H1 (cell line): ENCODE measurements around the gene NUBPL. TPM values are rescaled to one million over a fixed set of nuclear protein-coding genes. Genes with fewer than 3 reads are reported as not detected.

Experiments
- CTCF ChIA-PET: fragments of 300-600 bp; sonication (Branson Sonifier 250); formaldehyde crosslinking; loops from one replicate; lab custom pipeline; 2021; ENCODE audit not compliant: partially characterized antibody; lab: Charles Lee
- POLR2A ChIA-PET: fragments of 300-600 bp; sonication (Branson Sonifier 250); formaldehyde crosslinking; loops from one replicate; lab custom pipeline; 2021; ENCODE audit warnings: inconsistent platforms; ENCODE audit not compliant: partially characterized antibody; lab: Charles Lee
- DNase-seq, 2 experiments: peaks; one replicate each; pipeline versions ENCODE4 v3.0.0 to v3.0.0-alpha.2; 2010 to 2022; ENCODE audit warnings: low spot score in 2 of 2, low read depth in 1 of 2, mixed read lengths in 1 of 2
- FAIRE-seq: peaks from 2 replicates; lab custom pipeline; 2011; peaks lifted over from hg19 to GRCh38; lab: Jason Lieb, UNC
- H2AFZ ChIP-seq: 2 replicates; pipeline ENCODE4 v1.8.1; 2012; ENCODE audit warnings: low read length, inconsistent platforms
- H2AK5ac ChIP-seq: 2 replicates; pipeline ENCODE4 v1.6.1; 2013; ENCODE audit warnings: low read depth, low read length
- H2BK120ac ChIP-seq: replicated peaks from 2 replicates; pipeline ENCODE3; 2013; ENCODE audit warnings: low read depth, low read length, inconsistent platforms
- H2BK12ac ChIP-seq: 2 replicates; pipeline ENCODE4 v1.6.1; 2013; ENCODE audit warnings: low read depth, low read length
- H2BK15ac ChIP-seq: 2 replicates; pipeline ENCODE4 v1.6.1; 2013; ENCODE audit warnings: low read length
- H2BK20ac ChIP-seq: 2 replicates; pipeline ENCODE4 v1.6.1; 2013; ENCODE audit warnings: low read length
- H2BK5ac ChIP-seq: 2 replicates; pipeline ENCODE4 v1.6.1; 2013; ENCODE audit warnings: low read depth, low read length
- H3K14ac ChIP-seq: 2 replicates; pipeline ENCODE4 v1.6.1; 2013; ENCODE audit warnings: inconsistent platforms; ENCODE audit not compliant: insufficient read length
- H3K18ac ChIP-seq: 2 replicates; pipeline ENCODE4 v1.6.1; 2013; ENCODE audit warnings: low read length; ENCODE audit errors: extremely low read depth
- H3K23ac ChIP-seq: 2 replicates; pipeline ENCODE4 v1.6.1; 2013; ENCODE audit warnings: inconsistent platforms; ENCODE audit not compliant: insufficient read length
- H3K23me2 ChIP-seq: 2 replicates; pipeline ENCODE4 v1.6.1; 2013; ENCODE audit warnings: low read depth, low read length
- H3K27ac ChIP-seq: 2 replicates; pipeline ENCODE4 v1.6.1; 2011; ENCODE audit warnings: low read depth, low read length, inconsistent platforms
- H3K27me3 ChIP-seq, 4 experiments: replicated peaks in 1 of 4; 1 replicate in 1 of 4; 2 replicates in 3 of 4; pipeline versions ENCODE4 v1.6.1 to v1.8.1; 2011 to 2013; ENCODE audit warnings: low read length in 3 of 4, mild to moderate bottlenecking in 3 of 4, inconsistent platforms in 2 of 4, mixed read lengths in 2 of 4, moderate library complexity in 1 of 4; ENCODE audit not compliant: control insufficient read depth in 3 of 4, insufficient read depth in 3 of 4; ENCODE audit errors: extremely low read depth in 1 of 4
- H3K36me3 ChIP-seq, 4 experiments: 2 replicates each; pipeline versions ENCODE4 v1.6.1 to v1.8.1; 2011 to 2013; ENCODE audit warnings: mild to moderate bottlenecking in 4 of 4, low read length in 3 of 4, moderate library complexity in 2 of 4, control low read depth in 1 of 4, inconsistent platforms in 1 of 4; ENCODE audit not compliant: insufficient read depth in 4 of 4, control insufficient read depth in 2 of 4
- H3K4ac ChIP-seq: replicated peaks from 2 replicates; pipeline ENCODE3; 2013; ENCODE audit warnings: low read length, low read depth, mixed read lengths, inconsistent platforms; ENCODE audit not compliant: insufficient read length
- H3K4me1 ChIP-seq, 4 experiments: replicated peaks in 1 of 4; 1 replicate in 1 of 4; 2 replicates in 3 of 4; pipeline versions ENCODE4 v1.6.1 to v1.8.1; 2011 to 2013; ENCODE audit warnings: low read length in 3 of 4, inconsistent platforms in 2 of 4, mixed read lengths in 1 of 4; ENCODE audit not compliant: insufficient read depth in 4 of 4, control insufficient read depth in 3 of 4
- H3K4me2 ChIP-seq, 2 experiments: 2 replicates each; pipeline versions ENCODE4 v1.6.1 to v1.8.1; 2011 to 2013; ENCODE audit warnings: low read depth in 2 of 2, low read length in 2 of 2, control low read depth in 1 of 2, inconsistent platforms in 1 of 2, mild to moderate bottlenecking in 1 of 2; ENCODE audit not compliant: insufficient read depth in 1 of 2
- H3K4me3 ChIP-seq, 4 experiments: fragments of 200-600, 300-600 bp in 1 of 4; sonication (generic), shearing (Covaris generic), sonication (Bioruptor Twin) in 1 of 4; 2 replicates each; pipeline versions ENCODE4 v1.5.1 to v1.8.1; 2011 to 2016; ENCODE audit warnings: low read length in 4 of 4, low read depth in 3 of 4, control low read depth in 2 of 4, inconsistent platforms in 2 of 4, mild to moderate bottlenecking in 2 of 4, mixed read lengths in 1 of 4, moderate library complexity in 1 of 4; ENCODE audit not compliant: insufficient read depth in 2 of 4; ENCODE audit errors: extremely low read depth in 1 of 4
- H3K56ac ChIP-seq: replicated peaks from 2 replicates; pipeline ENCODE3; 2013; ENCODE audit warnings: low read depth, mild to moderate bottlenecking, mixed read lengths, low read length, inconsistent platforms; ENCODE audit not compliant: insufficient read length
- H3K79me1 ChIP-seq: 2 replicates; pipeline ENCODE4 v1.6.1; 2013; ENCODE audit warnings: low read depth, low read length, control low read depth
- H3K79me2 ChIP-seq, 2 experiments: 2 replicates each; pipeline versions ENCODE4 v1.6.1 to v1.8.1; 2012 to 2013; ENCODE audit warnings: low read length in 2 of 2, mild to moderate bottlenecking in 2 of 2, inconsistent platforms in 1 of 2; ENCODE audit not compliant: insufficient read depth in 2 of 2, control insufficient read depth in 1 of 2
- H3K9ac ChIP-seq, 4 experiments: replicated peaks in 1 of 4; 1 replicate in 1 of 4; 2 replicates in 3 of 4; pipeline versions ENCODE4 v1.6.1 to v1.8.1; 2011 to 2013; ENCODE audit warnings: low read depth in 3 of 4, low read length in 3 of 4, control low read depth in 2 of 4, mild to moderate bottlenecking in 2 of 4, moderate library complexity in 2 of 4, inconsistent platforms in 1 of 4; ENCODE audit errors: extremely low read depth in 1 of 4
- H3K9me3 ChIP-seq, 2 experiments: 2 replicates each; pipeline versions ENCODE4 v1.6.1 to v1.8.1; 2012 to 2013; ENCODE audit warnings: mild to moderate bottlenecking in 2 of 2, moderate library complexity in 2 of 2, control low read depth in 1 of 2, inconsistent platforms in 1 of 2, low read depth in 1 of 2, low read length in 1 of 2, mixed read lengths in 1 of 2; ENCODE audit not compliant: insufficient read depth in 2 of 2
- H4K20me1 ChIP-seq, 2 experiments: replicated peaks in 1 of 2; 2 replicates each; pipeline versions ENCODE3 to v1.8.1; 2011 to 2013; ENCODE audit warnings: inconsistent platforms in 2 of 2, low read length in 2 of 2, mild to moderate bottlenecking in 1 of 2; ENCODE audit not compliant: insufficient read depth in 2 of 2, control insufficient read depth in 1 of 2
- H4K5ac ChIP-seq: 2 replicates; pipeline ENCODE4 v1.6.1; 2013; ENCODE audit warnings: low read length, low read depth, mixed read lengths, inconsistent platforms; ENCODE audit not compliant: insufficient read length
- H4K8ac ChIP-seq: 2 replicates; pipeline ENCODE4 v1.8.0; 2013; ENCODE audit warnings: mild to moderate bottlenecking, moderate library complexity, low read length, inconsistent platforms; ENCODE audit not compliant: insufficient read depth; ENCODE audit errors: extremely low read depth
- H4K91ac ChIP-seq: replicated peaks from 2 replicates; pipeline ENCODE3; 2013; ENCODE audit warnings: low read length, mixed read lengths, inconsistent platforms; ENCODE audit not compliant: insufficient read length
- BACH1 ChIP-seq: IDR thresholded peaks from 2 replicates; pipeline ENCODE4 v1.6.1; 2012; ENCODE audit warnings: low read length, improper control_type of control experiment
- EGR1 ChIP-seq: IDR thresholded peaks from 2 replicates; pipeline ENCODE4 v1.6.1; 2011; ENCODE audit warnings: low read depth, low read length, borderline replicate concordance
- POLR2AphosphoS5 ChIP-seq: IDR thresholded peaks from 2 replicates; pipeline ENCODE4 v1.6.1; 2011; ENCODE audit warnings: low read depth, low read length
- RAD21 ChIP-seq, 2 experiments: IDR thresholded peaks in 1 of 2; conservative IDR thresholded peaks in 1 of 2; 2 replicates each; pipeline ENCODE4 v1.6.1; 2011; ENCODE audit warnings: low read depth in 2 of 2, low read length in 2 of 2, improper control_type of control experiment in 1 of 2, inconsistent platforms in 1 of 2, mild to moderate bottlenecking in 1 of 2, moderate library complexity in 1 of 2
- RNF2 ChIP-seq: fragments of 200-900, 300-1000 bp; sonication (generic); IDR thresholded peaks from 2 replicates; pipeline ENCODE4 v1.7.1; 2016; ENCODE audit warnings: borderline replicate concordance, low read depth, mild to moderate bottlenecking, antibody characterized with exemption, low read length; ENCODE audit not compliant: poor library complexity, severe bottlenecking; ENCODE audit errors: missing control alignments
- SAP30 ChIP-seq: fragments of 300-600 bp; sonication (generic); IDR thresholded peaks from 2 replicates; pipeline ENCODE4 v1.7.1; 2012; ENCODE audit warnings: low read length, moderate library complexity, mild to moderate bottlenecking, inconsistent platforms; ENCODE audit not compliant: insufficient read depth, insufficient replicate concordance
- SIN3A ChIP-seq, 2 experiments: IDR thresholded peaks in 1 of 2; conservative IDR thresholded peaks in 1 of 2; 2 replicates each; pipeline ENCODE4 v1.6.1; 2011 to 2012; ENCODE audit warnings: low read length in 2 of 2, improper control_type of control experiment in 1 of 2, low read depth in 1 of 2, mild to moderate bottlenecking in 1 of 2
- SIRT6 ChIP-seq: IDR thresholded peaks from one replicate; pipeline ENCODE4 v1.7.1; 2012; ENCODE audit warnings: low read length, inconsistent platforms
- SIX5 ChIP-seq: IDR thresholded peaks from 2 replicates; pipeline ENCODE4 v1.6.1; 2011; ENCODE audit warnings: mild to moderate bottlenecking, low read depth, low read length
- SP2 ChIP-seq: IDR thresholded peaks from 2 replicates; pipeline ENCODE4 v1.6.1; 2012; ENCODE audit warnings: mild to moderate bottlenecking, low read length, inconsistent platforms
- TEAD4 ChIP-seq: IDR thresholded peaks from 2 replicates; pipeline ENCODE4 v1.6.1; 2012; ENCODE audit warnings: low read depth, low read length, inconsistent platforms, mixed read lengths
- WGBS, 2 experiments: shearing (Covaris generic) in 1 of 2; methylation state at CpG; one replicate each; pipeline versions ENCODE4 v1.1.6 to v1.1.7; 2013 to 2015; ENCODE audit warnings: low lambda C conversion rate in 2 of 2, mixed read lengths in 2 of 2, inconsistent platforms in 1 of 2, low coverage in 1 of 2, missing lambda C conversion rate in 1 of 2; ENCODE audit not compliant: insufficient replicate concordance in 2 of 2, insufficient coverage in 1 of 2, insufficient read length in 1 of 2; ENCODE audit errors: extremely low coverage in 1 of 2, missing lambda C conversion rate in 1 of 2; 5-methylcytosine and 5-hydroxymethylcytosine counted together
- polyA plus RNA-seq, 7 experiments: library from polyadenylated mRNA; depleted of rRNA in 3 of 7; stranded (reverse) in 5 of 7; unstranded in 2 of 7; fragments of >200 nt in 5 of 7; fragments of 200-250 nt in 2 of 7; gene quantifications; 1 replicate in 5 of 7; 2 replicates in 1 of 7; 4 replicates in 1 of 7; pipeline versions ENCODE4 v1.2.1 to v1.2.3, GENCODE V29; 2011 to 2013; ENCODE audit warnings: missing spikeins in 2 of 7, mixed read lengths in 2 of 7
- total RNA-seq: library from RNA; stranded (reverse); fragmentation: NEBNext Ultra II Directional; extraction: Animal tissue kit (Norgen Biotek cat#: 25700); gene quantifications from 2 replicates; pipeline ENCODE4 v1.2.1, GENCODE V29; 2021

The NUBPL gene
- total and polyA plus RNA-seq, 2 of the 8 experiments (the other 6 are each of a cell fraction or from before 2014, with no cell fraction given), result 1.6 to 6.8 TPM

GRCh38 chr14:31746326-31746725, 185.1 kb downstream of the NUBPL start:
- POLR2A ChIA-PET, result no interaction called here

More at GRCh38 chr14:31746326-31746725, 185.1 kb downstream of the NUBPL start:
- no peak overlapping the region for H4K8ac ChIP-seq
- no peaks in the 10 kb centered on the region for H4K20me1 ChIP-seq
- peaks cover 18 to 19% of the 10 kb centered on the region in 2 experiments; a peak in 3 of 4 replicates for H3K9me3 ChIP-seq
- H3K27me3 ChIP-seq, result no peaks in the 10 kb centered on the region
- H3K36me3 ChIP-seq, result no peaks in the 10 kb centered on the region
- H2BK120ac ChIP-seq, result no peak overlapping the region
- H3K23me2 ChIP-seq, result no peaks in the 10 kb centered on the region; the same call in 1 of the 2 replicates
- H4K5ac ChIP-seq, result no peak overlapping the region
- H2AK5ac ChIP-seq, result no peak overlapping the region
- H3K14ac ChIP-seq, result no peak overlapping the region
- no peak overlapping the region for H3K23ac ChIP-seq
- H3K9ac ChIP-seq, result no peak overlapping the region
- no peak overlapping the region for H2BK5ac ChIP-seq
- no peak for DNase-seq
- H3K4me2 ChIP-seq, result no peak overlapping the region
- no peak overlapping the region for H3K56ac ChIP-seq
- TF ChIP-seq SIN3A (conservative IDR thresholded peaks at IDR 0.05 in 1 of 2, IDR thresholded peaks at IDR 0.05 in 1 of 2; ENCODE audit: low read depth in 1 of 2, low read length in 2 of 2) (no peak), RAD21 (IDR thresholded peaks at IDR 0.05 in 1 of 2, conservative IDR thresholded peaks at IDR 0.05 in 1 of 2; ENCODE audit: low read depth in 2 of 2, low read length in 2 of 2) (no peak), SAP30 (no peak), EGR1 (no peak), TEAD4 (no peak), SIX5 (no peak), SP2 (no peak), SIRT6 (no peak), RNF2 (no peak), POLR2AphosphoS5 (no peak), BACH1 (no peak)
- no peak overlapping the region for H2BK20ac ChIP-seq
- H3K79me1 ChIP-seq, result no peaks in the 10 kb centered on the region
- CTCF ChIA-PET, result interaction anchor here (1.0 to 1.3 kb wide), 2 partner anchors 14 to 19 kb away, joined by 4 read pairs; no protein-coding TSS in a partner anchor
- no peak overlapping the region for H2BK15ac ChIP-seq
- no peak overlapping the region for H3K4me3 ChIP-seq
- no peak overlapping the region for H3K18ac ChIP-seq
- H3K4ac ChIP-seq, result no peak overlapping the region
- no peaks in the 10 kb centered on the region for H3K79me2 ChIP-seq
- no peak overlapping the region for H2BK12ac ChIP-seq
- no peak overlapping the region for H3K27ac ChIP-seq
- H2AFZ ChIP-seq, result no peak overlapping the region
- no peak overlapping the region for H4K91ac ChIP-seq
- H3K4me1 ChIP-seq, result no peaks in the 10 kb centered on the region
- no peak for FAIRE-seq
- 90% methylated on average over 2 of the region's 2 CpGs; no CpG with 5 or more reads in 1 of the 2 experiments for WGBS, 2 experiments
